GM20000 (cell line): ENCODE data around the gene NCF2.

ENCODE experiments used
- DNase-seq: peaks from one replicate; pipeline ENCODE4 v3.0.0; 2012; ENCODE audit warnings: low spot score
- CTCF ChIP-seq: IDR thresholded peaks from 2 replicates; pipeline ENCODE4 v1.5.1; 2012; ENCODE audit warnings: mild to moderate bottlenecking, control low read depth; ENCODE audit errors: extremely low read depth, missing control alignments

The NCF2 gene

GRCh38 chr1:183609759-183610452 is 19.6 kb upstream of the NCF2 start:
- no peak for TF ChIP-seq CTCF
- no peak for DNase-seq

- peak; percentile 18 for TF ChIP-seq CTCF
- DNase-seq, result peak; percentile 45
Measured at GRCh38 chr1:183609313-183609712, 19.1 kb upstream of the NCF2 start.

- no peak for TF ChIP-seq CTCF
- DNase-seq, result no peak
Measured at GRCh38 chr1:183607322-183607980, 17.2 kb upstream of the NCF2 start.

- no peak for TF ChIP-seq CTCF
- DNase-seq, result no peak
Measured at GRCh38 chr1:183605904-183606303, 15.6 kb upstream of the NCF2 start.

GRCh38 chr1:183604815-183605214 is 14.6 kb upstream of the NCF2 start:
- TF ChIP-seq CTCF, result no peak
- DNase-seq, result no peak

GRCh38 chr1:183604038-183604808 is 14.0 kb upstream of the NCF2 start:
- DNase-seq, result peak; percentile 58
- no peak for TF ChIP-seq CTCF

GRCh38 chr1:183602510-183602909 is 12.3 kb upstream of the NCF2 start:
- no peak for DNase-seq
- TF ChIP-seq CTCF, result no peak
